Superior temporal gyrus (tissue), 1 donor: Measurements from ENCODE around the gene ZRSR2.
A peak's percentile ranks its signal among the peaks of the same experiment; 100 is the strongest.

Experiments
- DNase-seq: peaks from one replicate; pipeline ENCODE4 v3.0.0-alpha.2; 2016; ENCODE audit errors: extremely low spot score

ZRSR2 gene

DNA sequence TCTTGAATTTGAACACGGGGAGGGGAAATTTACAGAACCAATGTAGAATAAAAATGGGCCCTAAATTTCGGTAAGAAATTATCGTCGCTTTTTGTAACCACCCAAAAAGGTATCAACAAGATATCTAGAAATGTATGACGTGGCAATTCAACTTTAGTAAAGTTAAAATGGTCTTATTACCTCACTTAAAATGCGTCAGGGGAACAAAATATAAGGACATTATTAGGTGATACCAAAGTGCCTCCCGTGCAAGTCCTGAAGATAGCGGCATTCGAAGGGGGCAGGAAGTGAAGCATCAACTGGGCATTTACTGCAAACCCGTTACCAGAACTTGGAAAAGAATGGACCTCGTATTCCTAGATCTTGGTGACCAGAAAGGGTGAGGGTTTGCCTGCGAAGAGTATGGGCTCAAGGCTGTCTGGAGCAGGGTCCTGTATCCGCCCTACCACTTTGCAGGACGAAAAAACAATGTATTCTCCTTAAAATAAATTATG lies 63.3 kb downstream of the ZRSR2 start:
- DNase-seq = no peak

DNA sequence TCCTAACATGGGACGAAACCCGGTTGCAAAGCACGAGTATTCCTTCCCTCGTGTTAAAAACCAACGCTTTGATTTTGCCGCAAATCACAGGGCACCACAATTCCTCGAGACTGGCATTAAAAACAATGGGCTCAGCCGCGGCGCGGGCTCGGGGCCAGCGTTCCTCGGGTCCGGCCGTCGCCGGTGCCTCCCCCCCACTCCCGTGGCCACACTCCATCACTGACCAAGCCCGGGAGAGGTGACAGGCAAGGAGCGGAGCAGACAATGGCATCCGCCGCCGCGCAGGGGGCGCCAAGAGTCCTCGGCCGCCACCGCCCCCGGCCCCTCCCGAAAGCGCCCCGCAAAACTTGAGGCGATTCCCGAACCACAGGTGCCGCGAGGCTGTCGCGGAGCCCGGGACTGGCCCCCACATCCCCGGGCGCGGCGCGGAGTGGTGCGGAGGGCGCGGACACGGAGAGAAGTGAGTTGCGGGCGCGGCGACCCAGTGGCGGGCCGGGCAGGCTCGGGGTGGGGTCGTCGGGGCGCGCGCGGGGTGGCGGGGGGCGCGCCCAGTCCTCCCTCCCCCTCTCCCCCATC lies 63.9 kb downstream of the ZRSR2 start:
- DNase-seq = peak; percentile 40

DNA sequence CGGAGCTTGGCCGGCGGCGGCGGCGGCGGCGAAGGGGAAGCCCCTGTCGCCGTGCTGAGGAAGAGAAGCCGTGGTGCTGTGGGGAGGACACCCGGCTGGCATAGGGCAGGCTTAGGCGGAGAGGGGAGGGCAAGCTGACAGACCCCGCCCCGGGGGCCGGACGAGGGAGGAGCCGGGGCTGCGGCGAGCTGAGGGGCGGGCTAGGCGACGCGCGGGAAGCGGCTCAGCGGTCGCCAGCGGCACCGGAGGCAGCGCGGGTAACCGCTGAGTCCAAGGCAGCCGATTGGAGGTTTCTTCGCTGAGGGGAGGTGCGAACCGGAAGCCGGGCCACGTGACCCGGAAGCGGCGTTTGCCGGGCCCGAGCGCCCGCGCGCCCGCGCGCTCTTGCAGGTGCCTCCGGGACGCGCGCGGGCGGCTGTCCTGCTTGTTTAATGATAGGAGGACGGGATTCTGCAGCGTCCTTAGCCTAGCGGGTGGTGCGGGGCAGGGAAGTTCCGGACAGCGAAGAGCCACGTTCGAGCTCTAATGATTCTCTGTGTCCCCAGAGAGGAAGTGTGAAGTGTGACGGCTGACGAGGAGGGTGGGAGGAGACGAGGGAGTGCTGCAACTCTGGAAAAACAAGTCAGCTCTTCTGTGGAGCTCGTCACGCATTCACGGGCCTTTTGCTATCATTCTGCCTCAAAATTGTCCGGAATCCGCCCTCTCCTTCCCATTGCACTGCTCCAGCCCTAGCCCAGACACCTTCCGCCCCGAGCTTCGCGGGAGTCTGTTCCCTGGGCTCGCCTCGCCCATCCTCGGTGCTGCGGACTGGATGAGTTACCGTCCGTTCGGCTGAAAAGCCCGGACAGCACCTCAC lies 64.7 kb downstream of the ZRSR2 start, which contains the start of gene AP1S2:
AP1S2 (minus strand) TSS at position 102 of the 856 bp plus-strand sequence. CDS start 2,289 bp downstream, outside the sequence.
- DNase-seq = peak; percentile 89

DNA sequence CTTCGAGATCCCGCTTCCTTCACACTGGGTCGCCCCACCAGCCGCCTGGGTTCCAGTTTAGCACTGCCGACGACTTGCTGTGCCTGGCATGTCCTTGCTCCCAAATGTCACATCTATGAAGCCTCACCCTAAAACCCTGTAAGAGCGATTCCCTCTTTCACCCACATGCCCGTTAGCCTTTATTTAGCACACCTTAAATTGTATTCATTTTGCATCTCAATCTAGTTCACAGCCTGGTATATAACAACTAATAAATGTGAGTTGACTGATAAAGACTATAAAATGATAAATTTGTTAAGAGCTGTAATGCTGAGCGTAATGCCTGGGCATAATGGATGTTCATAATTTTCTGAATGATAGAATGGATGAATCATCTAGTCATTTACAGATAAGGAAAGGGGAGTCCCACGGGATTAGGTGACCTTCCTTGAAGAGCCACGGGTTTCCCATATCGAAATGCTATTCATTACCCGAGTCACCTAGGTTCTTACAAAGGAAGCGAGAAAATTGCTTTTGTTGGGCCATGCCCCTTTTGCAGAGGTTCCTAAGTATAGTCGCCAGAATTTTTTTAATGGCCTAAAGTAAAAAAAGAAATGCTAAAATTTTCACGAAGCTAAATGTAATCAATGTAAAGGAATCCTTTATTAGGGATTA lies 65.4 kb downstream of the ZRSR2 start:
- peak; percentile 26 for DNase-seq

DNA sequence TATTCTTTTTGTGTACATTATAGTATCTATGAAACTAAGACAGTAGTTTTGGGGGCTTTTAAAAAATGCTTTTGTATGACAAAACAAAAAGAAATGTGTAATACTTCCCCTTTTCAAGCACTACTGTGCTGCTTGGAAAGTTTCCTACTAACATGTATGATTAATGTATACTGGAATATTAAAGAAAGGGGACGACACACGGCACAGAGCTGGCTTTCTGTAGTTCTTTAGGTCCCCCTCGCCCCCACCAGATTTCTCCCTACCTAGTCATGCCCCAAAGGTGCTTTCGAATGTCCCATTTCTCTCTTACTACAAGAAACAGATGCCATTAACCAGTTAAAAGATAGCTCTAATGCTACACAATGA lies 65.9 kb downstream of the ZRSR2 start:
- no peak for DNase-seq

DNA sequence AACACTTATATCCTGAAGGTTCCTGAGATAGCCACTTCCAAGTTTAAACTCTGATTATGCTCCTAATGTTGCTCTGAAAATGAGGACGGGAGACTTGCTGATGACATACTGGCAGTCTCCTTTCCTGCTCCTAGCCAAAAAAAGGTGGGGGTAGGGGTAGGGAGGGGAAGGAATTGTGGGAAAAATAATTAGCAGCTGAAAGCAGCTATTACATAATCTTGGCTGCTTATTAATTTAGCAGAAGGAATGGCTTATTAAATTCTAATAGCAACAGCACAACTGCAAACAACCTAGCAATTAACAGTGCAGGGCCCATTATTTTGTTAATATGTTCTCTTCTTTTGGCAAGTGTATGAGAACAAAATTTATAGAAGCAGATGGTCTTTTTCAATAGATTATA lies 66.4 kb downstream of the ZRSR2 start:
- no peak for DNase-seq

DNA sequence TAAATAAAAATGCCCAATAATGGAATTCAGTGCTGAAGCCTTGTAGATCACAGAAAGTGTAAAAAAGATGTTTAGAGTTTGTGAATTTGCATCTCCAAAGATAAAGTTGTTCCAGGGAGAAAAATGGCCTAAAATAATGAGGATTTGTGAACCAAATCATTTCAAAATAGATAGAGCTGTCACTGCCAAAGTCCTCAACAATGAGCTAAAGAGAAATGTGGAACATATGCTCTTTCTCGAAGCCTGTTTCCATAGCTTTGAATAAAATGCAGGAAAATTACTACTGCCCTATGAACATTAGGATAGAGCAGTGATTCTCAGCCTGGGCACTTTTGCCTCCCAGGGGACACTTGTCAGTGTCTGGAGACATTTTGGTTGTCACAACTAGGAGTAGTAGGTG lies 67.8 kb downstream of the ZRSR2 start:
- DNase-seq = no peak

DNA sequence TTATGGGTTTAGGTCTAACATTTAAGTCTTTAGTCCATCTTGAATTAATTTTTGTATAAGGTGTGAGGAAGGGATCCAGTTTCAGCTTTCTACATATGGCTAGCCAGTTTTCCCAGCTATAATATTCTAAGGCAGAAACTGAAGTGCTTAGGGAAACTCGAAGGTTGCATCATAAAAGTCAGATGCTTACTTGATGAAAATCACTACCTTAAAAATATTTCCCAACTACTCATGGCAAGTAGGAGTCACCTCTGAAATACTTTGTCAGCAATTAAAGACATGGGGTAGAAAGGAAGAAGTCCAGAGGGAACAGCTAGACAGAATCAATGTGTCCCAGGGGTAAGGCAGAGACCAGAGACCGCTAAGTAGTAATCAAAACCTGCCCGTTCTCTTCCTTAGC lies 70.6 kb downstream of the ZRSR2 start:
- no peak for DNase-seq

DNA sequence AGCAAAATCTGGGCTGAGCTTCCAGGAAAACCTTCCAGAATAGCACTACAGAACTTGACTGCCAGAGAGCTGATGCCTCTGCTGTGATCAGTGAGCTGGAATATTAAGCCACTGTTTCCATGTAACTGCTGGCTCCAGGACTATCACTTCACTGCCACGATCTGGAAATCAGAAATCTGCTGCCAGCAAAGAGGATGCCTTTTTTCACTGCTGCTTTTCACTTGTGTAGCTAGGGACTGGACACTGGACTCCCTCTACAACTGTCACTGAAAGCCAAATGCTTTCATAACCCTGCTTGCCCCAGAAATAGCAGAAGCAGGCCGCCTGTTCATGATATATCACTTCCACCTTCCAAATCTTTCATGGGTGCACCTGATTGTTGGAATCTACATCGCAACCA lies 73.7 kb downstream of the ZRSR2 start:
- DNase-seq = no peak

DNA sequence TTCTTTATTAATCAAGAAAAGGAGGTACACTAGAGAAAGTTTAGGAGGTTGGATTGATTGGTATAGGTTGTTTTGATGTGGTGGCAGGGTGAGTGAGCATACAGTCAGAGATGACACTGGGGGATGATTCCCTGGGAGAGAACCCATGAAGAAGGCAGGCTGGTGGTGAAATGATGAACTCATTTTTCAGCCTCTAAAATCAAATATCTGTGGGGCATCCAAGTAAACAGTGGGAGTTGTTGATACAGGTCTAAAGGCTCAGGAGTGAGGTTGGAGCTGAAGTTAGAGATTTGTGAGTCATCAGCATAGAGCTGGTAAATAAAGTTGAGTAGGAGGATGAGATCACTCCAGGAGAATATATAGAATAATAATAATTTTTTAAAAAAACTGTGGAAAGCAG lies 74.3 kb downstream of the ZRSR2 start:
- DNase-seq = no peak

DNA sequence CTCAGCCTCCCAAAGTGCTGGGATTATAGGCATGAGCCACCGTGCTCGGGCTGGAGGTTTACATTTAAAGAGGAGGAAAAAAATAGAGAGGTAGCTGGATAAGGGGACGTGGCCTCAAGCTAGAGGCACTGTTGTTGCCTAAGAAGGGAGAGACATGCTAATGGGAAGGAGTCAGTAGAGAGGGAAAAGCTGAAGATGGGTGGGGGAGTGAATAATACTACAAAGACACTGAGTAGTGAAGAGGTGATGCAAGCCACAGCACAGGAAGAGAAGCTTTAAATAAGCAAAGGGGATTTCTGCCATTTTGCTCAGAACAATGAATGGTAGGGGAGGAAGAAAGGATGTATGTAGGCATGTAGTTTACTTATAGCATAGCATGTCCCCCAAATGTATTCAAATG lies 75.9 kb downstream of the ZRSR2 start:
- DNase-seq = no peak

DNA sequence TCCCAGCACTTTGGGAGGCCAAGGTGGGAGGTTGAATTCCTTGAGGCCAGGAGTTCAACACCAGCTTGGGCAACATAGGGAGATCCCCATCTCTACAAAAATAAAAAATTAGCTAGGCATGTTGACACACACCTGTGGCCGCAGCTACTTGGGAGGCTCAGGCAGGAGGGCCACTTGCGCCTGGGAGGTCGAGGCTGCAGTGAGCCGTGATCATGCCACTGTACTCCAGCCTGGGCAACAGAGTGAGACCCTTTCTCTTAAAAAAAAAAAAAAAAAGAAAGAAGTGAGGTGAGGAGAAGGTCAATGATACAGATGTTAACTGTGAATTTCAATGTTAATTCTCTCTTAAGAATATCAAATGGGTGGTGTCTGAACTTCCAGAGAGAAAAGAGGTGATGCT lies 79.4 kb downstream of the ZRSR2 start:
- DNase-seq = no peak

DNA sequence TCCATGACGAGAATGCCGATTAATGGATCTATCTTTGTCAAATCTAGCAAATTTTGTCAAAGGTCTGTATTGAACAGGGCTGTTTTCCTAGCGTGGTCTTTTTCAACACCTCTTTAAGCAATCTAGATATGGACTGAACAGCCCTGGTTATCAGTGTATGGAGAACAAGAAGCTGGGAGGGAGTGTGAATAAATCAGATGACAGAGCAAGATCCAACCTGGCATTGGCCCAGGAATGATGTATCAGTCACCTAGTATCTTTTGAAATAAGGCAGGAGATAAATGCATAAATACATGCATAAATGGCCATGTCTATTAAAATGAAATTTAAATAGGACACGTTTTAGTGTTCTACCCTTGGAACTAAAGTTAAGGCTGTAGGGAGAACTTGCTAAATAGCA lies 80.0 kb downstream of the ZRSR2 start:
- no peak for DNase-seq
